ENCODE results near the gene LMO7.

- TF ChIP-seq, protein P1, sequence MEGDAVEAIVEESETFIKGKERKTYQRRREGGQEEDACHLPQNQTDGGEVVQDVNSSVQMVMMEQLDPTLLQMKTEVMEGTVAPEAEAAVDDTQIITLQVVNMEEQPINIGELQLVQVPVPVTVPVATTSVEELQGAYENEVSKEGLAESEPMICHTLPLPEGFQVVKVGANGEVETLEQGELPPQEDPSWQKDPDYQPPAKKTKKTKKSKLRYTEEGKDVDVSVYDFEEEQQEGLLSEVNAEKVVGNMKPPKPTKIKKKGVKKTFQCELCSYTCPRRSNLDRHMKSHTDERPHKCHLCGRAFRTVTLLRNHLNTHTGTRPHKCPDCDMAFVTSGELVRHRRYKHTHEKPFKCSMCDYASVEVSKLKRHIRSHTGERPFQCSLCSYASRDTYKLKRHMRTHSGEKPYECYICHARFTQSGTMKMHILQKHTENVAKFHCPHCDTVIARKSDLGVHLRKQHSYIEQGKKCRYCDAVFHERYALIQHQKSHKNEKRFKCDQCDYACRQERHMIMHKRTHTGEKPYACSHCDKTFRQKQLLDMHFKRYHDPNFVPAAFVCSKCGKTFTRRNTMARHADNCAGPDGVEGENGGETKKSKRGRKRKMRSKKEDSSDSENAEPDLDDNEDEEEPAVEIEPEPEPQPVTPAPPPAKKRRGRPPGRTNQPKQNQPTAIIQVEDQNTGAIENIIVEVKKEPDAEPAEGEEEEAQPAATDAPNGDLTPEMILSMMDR (IDR thresholded peaks at IDR 0.05 in 8 of 11, conservative IDR thresholded peaks at IDR 0.05 in 3 of 11): no peak
- TF ChIP-seq POLR2A (IDR thresholded peaks at IDR 0.05): no peak
Observed at GRCh38 chr13:75764926-75765310, 128.8 kb downstream of the LMO7 start.

All from spleen (tissue), 7 donors.